Measurements from ENCODE around the gene MMP27. TPM values are rescaled to one million over a fixed set of nuclear protein-coding genes. Genes with fewer than 3 reads are reported as not detected.

The MMP27 gene
- total and polyA plus RNA-seq, 2 donors (not counting 1 experiment from before 2014, with no cell fraction given), result not detected

GRCh38 chr11:102685338-102685737 is 20.2 kb downstream of the MMP27 start:
- Histone ChIP-seq H3K4me2 (replicated peaks; ENCODE audit: low read depth, low read length, poor library complexity, severe bottlenecking) (no peak overlapping the region), H3K9ac (ENCODE audit: low read length) (no peak overlapping the region)

GRCh38 chr11:102683277-102683676 is 22.3 kb downstream of the MMP27 start:
- peaks cover 2% of the 10 kb centered on the region for H3K9me3 Mint-ChIP-seq (ENCODE audit: insufficient read depth)
- H3K27me3 Mint-ChIP-seq, result peaks cover 22% of the 10 kb centered on the region
- Histone ChIP-seq H3K4me3 (ENCODE audit: control extremely low read depth in 1 of 5, extremely low read depth in 1 of 5, insufficient read depth in 1 of 5, low read depth in 2 of 5, low read length in 4 of 5) (no peak overlapping the region), H4K20me1 (ENCODE audit: control insufficient read depth, insufficient read depth, low read length, poor library complexity, severe bottlenecking) (no peaks in the 10 kb centered on the region), H3K79me2 (ENCODE audit: control insufficient read depth, insufficient read depth, low read length) (no peaks in the 10 kb centered on the region), H3K27me3 (replicated peaks in 1 of 4; ENCODE audit: control extremely low read depth in 1 of 4, control insufficient read depth in 3 of 4, insufficient read depth in 4 of 4, low read length in 3 of 4) (peaks cover 0 to 3% (median 0%) of the 10 kb centered on the region in 4 experiments), H2AFZ (ENCODE audit: insufficient read depth, low read depth, low read length, poor library complexity, severe bottlenecking) (no peak overlapping the region), H3K9ac (ENCODE audit: low read length) (no peak overlapping the region), H3K9me3 (ENCODE audit: control extremely low read depth in 1 of 3, control insufficient read depth in 2 of 3, insufficient read depth in 1 of 3, low read length in 2 of 3) (no peaks in the 10 kb centered on the region), H3K27ac (ENCODE audit: low read length in 2 of 2) (no peak overlapping the region), H3K4me2 (replicated peaks; ENCODE audit: low read depth, low read length, poor library complexity, severe bottlenecking) (no peak overlapping the region), H3K36me3 (replicated peaks in 1 of 2; ENCODE audit: control extremely low read depth in 1 of 2, control insufficient read depth in 1 of 2, extremely low read depth in 1 of 2, insufficient read depth in 2 of 2, low read length in 1 of 2) (no peaks in the 10 kb centered on the region), H3K4me1 (ENCODE audit: control insufficient read depth in 2 of 2, insufficient read depth in 2 of 2, low read length in 2 of 2) (no peaks in the 10 kb centered on the region)
- no peak for TF ChIP-seq EZH2 (IDR thresholded peaks at IDR 0.05; ENCODE audit: borderline replicate concordance, insufficient read depth, low read depth, low read length, poor library complexity, severe bottlenecking)
- no peak for TF ChIP-seq CTCF (IDR thresholded peaks at IDR 0.05)
- no peak overlapping the region for H3K4me3 Mint-ChIP-seq
- intact Hi-C loops (cut with micrococcal nuclease), result no loop called here
- ATAC-seq (ENCODE audit: low read depth) (no peak), DNase-seq (no peak)
- H3K4me1 Mint-ChIP-seq, result no peaks in the 10 kb centered on the region
- ChIA-PET CTCF (no interaction called here), POLR2A (no interaction called here)
- 81% methylated on average over 3 of the region's 4 CpGs for WGBS (ENCODE audit: insufficient coverage)
- no peak overlapping the region for H3K27ac Mint-ChIP-seq

More at GRCh38 chr11:102685338-102685737, 20.2 kb downstream of the MMP27 start:
- Mint-ChIP-seq H3K27ac (no peak overlapping the region), H3K4me3 (no peak overlapping the region), H3K4me1 (no peaks in the 10 kb centered on the region), H3K27me3 (peaks cover 19% of the 10 kb centered on the region), H3K9me3 (ENCODE audit: insufficient read depth) (peaks cover 2% of the 10 kb centered on the region)
- DNase-seq, result no peak
- TF ChIP-seq CTCF (IDR thresholded peaks at IDR 0.05), result no peak
- no peak for TF ChIP-seq EZH2 (IDR thresholded peaks at IDR 0.05; ENCODE audit: borderline replicate concordance, insufficient read depth, low read depth, low read length, poor library complexity, severe bottlenecking)
- ChIA-PET POLR2A (interaction anchor here (0.5 kb wide), 1 partner anchor 330 kb away, joined by 7 read pairs; no protein-coding TSS in a partner anchor), CTCF (no interaction called here)
- Histone ChIP-seq H3K27me3 (replicated peaks in 1 of 4; ENCODE audit: control extremely low read depth in 1 of 4, control insufficient read depth in 3 of 4, insufficient read depth in 4 of 4, low read length in 3 of 4) (peaks cover 0 to 3% (median 0%) of the 10 kb centered on the region in 4 experiments), H3K79me2 (ENCODE audit: control insufficient read depth, insufficient read depth, low read length) (no peaks in the 10 kb centered on the region), H3K36me3 (replicated peaks in 1 of 2; ENCODE audit: control extremely low read depth in 1 of 2, control insufficient read depth in 1 of 2, extremely low read depth in 1 of 2, insufficient read depth in 2 of 2, low read length in 1 of 2) (no peaks in the 10 kb centered on the region), H4K20me1 (ENCODE audit: control insufficient read depth, insufficient read depth, low read length, poor library complexity, severe bottlenecking) (no peaks in the 10 kb centered on the region), H3K4me3 (ENCODE audit: control extremely low read depth in 1 of 5, extremely low read depth in 1 of 5, insufficient read depth in 1 of 5, low read depth in 2 of 5, low read length in 4 of 5) (no peak overlapping the region), H3K4me1 (ENCODE audit: control insufficient read depth in 2 of 2, insufficient read depth in 2 of 2, low read length in 2 of 2) (no peaks in the 10 kb centered on the region), H2AFZ (ENCODE audit: insufficient read depth, low read depth, low read length, poor library complexity, severe bottlenecking) (no peak overlapping the region), H3K9me3 (ENCODE audit: control extremely low read depth in 1 of 3, control insufficient read depth in 2 of 3, insufficient read depth in 1 of 3, low read length in 2 of 3) (no peaks in the 10 kb centered on the region), H3K27ac (ENCODE audit: low read length in 2 of 2) (no peak overlapping the region)
- intact Hi-C loops (cut with micrococcal nuclease), result no loop called here
- no peak for ATAC-seq (ENCODE audit: low read depth)
- WGBS (ENCODE audit: insufficient coverage), result no CpG with 5 or more reads among the region's 3 CpGs

Data from B cell (primary cell).